IMR-90 (cell line): Measurements from ENCODE around the gene TM4SF4. TPM values are rescaled to one million over a fixed set of nuclear protein-coding genes. Genes with fewer than 3 reads are reported as not detected.

Experiments
- ATAC-seq: fragments of 200-7000 bp; cut with Tn5 transposase; 2 replicates; pipeline ENCODE4 v1.9.1; 2020; ENCODE audit warnings: low read depth, mild to moderate bottlenecking, moderate library complexity
- BruUV-seq: library from RNA; stranded (reverse); fragments of 400-500 nt; replicated peaks from 2 replicates; lab custom pipeline; 2021; lab: Mats Ljungman, UMichigan
- CTCF ChIA-PET: fragments of 300-600 bp; formaldehyde crosslinking; extraction: SDS; loops from one replicate; lab custom pipeline; 2021; ENCODE audit warnings: antibody characterized with exemption; lab: Yijun Ruan, JAX
- POLR2A ChIA-PET: fragments of 300-600 bp; sonication (Branson Sonifier 250); formaldehyde crosslinking; loops from one replicate; lab custom pipeline; 2022; ENCODE audit warnings: antibody characterized with exemption; ENCODE audit not compliant: unreplicated experiment; lab: Charles Lee
- DNase-seq: peaks from one replicate; pipeline ENCODE4 v3.0.0; 2013
- H2AFZ ChIP-seq: replicated peaks from 2 replicates; pipeline ENCODE3; 2013; ENCODE audit warnings: low read length, mild to moderate bottlenecking; ENCODE audit not compliant: poor library complexity
- H2AK5ac ChIP-seq: 2 replicates; pipeline ENCODE4 v1.6.1; 2013; ENCODE audit warnings: low read depth, low read length, inconsistent platforms
- H2AK9ac ChIP-seq: replicated peaks from 2 replicates; pipeline ENCODE3; 2013; ENCODE audit warnings: mild to moderate bottlenecking, low read depth, low read length, moderate library complexity; ENCODE audit not compliant: poor library complexity
- H2BK120ac ChIP-seq: 2 replicates; pipeline ENCODE4 v1.6.1; 2013; ENCODE audit warnings: low read depth, low read length, inconsistent platforms
- H2BK15ac ChIP-seq: 3 replicates; pipeline ENCODE4 v1.6.1; 2013; ENCODE audit warnings: low read depth, low read length, inconsistent platforms
- H2BK20ac ChIP-seq: 2 replicates; pipeline ENCODE4 v1.6.1; 2013; ENCODE audit warnings: low read depth, mild to moderate bottlenecking, inconsistent platforms, low read length, moderate library complexity
- H2BK5ac ChIP-seq: 2 replicates; pipeline ENCODE4 v1.6.1; 2013; ENCODE audit warnings: mild to moderate bottlenecking, low read depth, low read length, inconsistent platforms; ENCODE audit not compliant: poor library complexity, severe bottlenecking
- H3K14ac ChIP-seq: replicated peaks from 2 replicates; pipeline ENCODE4 v1.6.1; 2013; ENCODE audit warnings: low read depth, low read length, inconsistent platforms
- H3K18ac ChIP-seq: 2 replicates; pipeline ENCODE4 v1.6.1; 2013; ENCODE audit warnings: low read depth, low read length, control low read depth
- H3K23ac ChIP-seq: 2 replicates; pipeline ENCODE4 v1.6.1; 2013; ENCODE audit warnings: low read depth, low read length, inconsistent platforms
- H3K27ac ChIP-seq: 2 replicates; pipeline ENCODE4 v1.5.1; 2013; ENCODE audit warnings: mild to moderate bottlenecking, control low read depth, low read length; ENCODE audit not compliant: insufficient read depth
- H3K27me3 ChIP-seq: 2 replicates; pipeline ENCODE4 v1.6.1; 2013; ENCODE audit warnings: low read length; ENCODE audit not compliant: control insufficient read depth, insufficient read depth
- H3K36me3 ChIP-seq: 2 replicates; pipeline ENCODE4 v1.6.1; 2013; ENCODE audit warnings: low read length, mixed read lengths; ENCODE audit not compliant: control insufficient read depth, insufficient read depth
- H3K4ac ChIP-seq: 2 replicates; pipeline ENCODE4 v1.6.1; 2013; ENCODE audit warnings: low read depth, low read length, inconsistent platforms
- H3K4me1 ChIP-seq: 2 replicates; pipeline ENCODE4 v1.6.1; 2013; ENCODE audit warnings: low read length, mixed read lengths; ENCODE audit not compliant: control insufficient read depth, insufficient read depth
- H3K4me2 ChIP-seq: 2 replicates; pipeline ENCODE4 v1.6.1; 2013; ENCODE audit warnings: low read depth, mild to moderate bottlenecking, control low read depth, low read length, moderate library complexity
- H3K4me3 ChIP-seq: 2 replicates; pipeline ENCODE4 v1.5.1; 2013; ENCODE audit warnings: low read depth, mild to moderate bottlenecking, control low read depth, low read length, moderate library complexity; ENCODE audit not compliant: insufficient read depth
- H3K56ac ChIP-seq: 2 replicates; pipeline ENCODE4 v1.6.1; 2013; ENCODE audit warnings: low read length, inconsistent platforms; ENCODE audit not compliant: insufficient read depth; ENCODE audit errors: extremely low read depth
- H3K79me1 ChIP-seq, 2 experiments: 2 replicates each; pipeline ENCODE4 v1.6.1; 2013; ENCODE audit warnings: low read length in 2 of 2, inconsistent platforms in 1 of 2, low read depth in 1 of 2
- H3K9ac ChIP-seq: 2 replicates; pipeline ENCODE4 v1.6.1; 2013; ENCODE audit warnings: low read depth, low read length, control low read depth
- H3K9me1 ChIP-seq: 2 replicates; pipeline ENCODE4 v1.6.1; 2013; ENCODE audit warnings: low read length, inconsistent platforms; ENCODE audit not compliant: insufficient read depth
- H3K9me3 ChIP-seq: 2 replicates; pipeline ENCODE4 v1.6.1; 2013; ENCODE audit warnings: low read length; ENCODE audit not compliant: control insufficient read depth, insufficient read depth
- H4K20me1 ChIP-seq: 2 replicates; pipeline ENCODE4 v1.6.1; 2013; ENCODE audit warnings: low read length, inconsistent platforms; ENCODE audit not compliant: insufficient read depth
- H4K5ac ChIP-seq: 2 replicates; pipeline ENCODE4 v1.6.1; 2013; ENCODE audit warnings: mild to moderate bottlenecking, low read depth, low read length, control low read depth
- H4K8ac ChIP-seq, 2 experiments: 2 replicates each; pipeline ENCODE4 v1.6.1; 2013; ENCODE audit warnings: low read depth in 2 of 2, low read length in 2 of 2, control low read depth in 1 of 2, inconsistent platforms in 1 of 2
- H4K91ac ChIP-seq: 2 replicates; pipeline ENCODE4 v1.6.1; 2013; ENCODE audit warnings: low read depth, low read length, inconsistent platforms; ENCODE audit not compliant: insufficient read depth
- CEBPB ChIP-seq: IDR thresholded peaks from 2 replicates; pipeline ENCODE4 v1.6.1; 2012; ENCODE audit warnings: low read depth, low read length, improper control_type of control experiment
- CHD1 ChIP-seq: IDR thresholded peaks from 2 replicates; pipeline ENCODE4 v1.6.1; 2012; ENCODE audit warnings: low read depth, low read length, improper control_type of control experiment
- FOS ChIP-seq: fragments of 150-350 bp; IDR thresholded peaks from 2 replicates; pipeline ENCODE4 v1.6.1; 2016; ENCODE audit warnings: low read depth, low read length
- MAFK ChIP-seq: IDR thresholded peaks from 2 replicates; pipeline ENCODE4 v1.6.1; 2012; ENCODE audit warnings: low read depth, low read length, improper control_type of control experiment
- MAZ ChIP-seq: IDR thresholded peaks from 2 replicates; pipeline ENCODE4 v1.6.1; 2012; ENCODE audit warnings: low read depth, mild to moderate bottlenecking, low read length, improper control_type of control experiment, moderate library complexity, borderline replicate concordance
- MXI1 ChIP-seq: IDR thresholded peaks from 2 replicates; pipeline ENCODE4 v1.6.1; 2012; ENCODE audit warnings: low read depth, mild to moderate bottlenecking, low read length, moderate library complexity, borderline replicate concordance
- NFE2L2 ChIP-seq: fragments of 150-350 bp; IDR thresholded peaks from 2 replicates; pipeline ENCODE4 v1.6.1; 2016; ENCODE audit warnings: low read depth, mild to moderate bottlenecking, low read length
- POLR2A ChIP-seq: IDR thresholded peaks from 2 replicates; pipeline ENCODE4 v1.6.1; 2012; ENCODE audit warnings: mild to moderate bottlenecking, low read depth, low read length
- RAD21 ChIP-seq: IDR thresholded peaks from 2 replicates; pipeline ENCODE4 v1.6.1; 2012; ENCODE audit warnings: low read length, improper control_type of control experiment
- RCOR1 ChIP-seq: IDR thresholded peaks from 2 replicates; pipeline ENCODE4 v1.6.1; 2012; ENCODE audit warnings: mild to moderate bottlenecking, low read length, improper control_type of control experiment; ENCODE audit not compliant: insufficient replicate concordance
- RFX5 ChIP-seq: IDR thresholded peaks from 2 replicates; pipeline ENCODE4 v1.8.0; 2012; ENCODE audit warnings: low read depth, mild to moderate bottlenecking, low read length, moderate library complexity
- SMC3 ChIP-seq: fragments of 150-350 bp; IDR thresholded peaks from 2 replicates; pipeline ENCODE4 v1.6.1; 2016; ENCODE audit warnings: low read depth, mild to moderate bottlenecking, antibody characterized with exemption, low read length, moderate library complexity
- USF2 ChIP-seq: fragments of 150-350 bp; IDR thresholded peaks from 2 replicates; pipeline ENCODE4 v1.6.1; 2017; ENCODE audit warnings: mild to moderate bottlenecking, antibody characterized with exemption, low read length, low read depth
- WGBS, 2 experiments: methylation state at CpG; one replicate each; pipeline versions ENCODE4 v1.1.5 to v1.1.7; 2013; ENCODE audit warnings: missing lambda C conversion rate in 2 of 2; ENCODE audit not compliant: insufficient read length in 1 of 2; ENCODE audit errors: extremely low coverage in 2 of 2; 5-methylcytosine and 5-hydroxymethylcytosine counted together
- dilution Hi-C: fragments of 300-500 bp; cut with HindIII; formaldehyde crosslinking; loops from one replicate; pipeline ENCODE4 v1.14.3; 2018; ENCODE audit warnings: low sequenced_read_pairs; ENCODE audit not compliant: unreplicated experiment
- in situ Hi-C: fragments of 300-500 bp; cut with MboI; formaldehyde crosslinking; loops from 3 replicates; pipeline ENCODE4 v1.14.3; 2019; ENCODE audit warnings: low sequenced_read_pairs, inconsistent platforms, mixed read lengths
- intact Hi-C: fragments of 100-400 bp; cut with micrococcal nuclease; formaldehyde crosslinking; loops from 2 replicates; pipeline ENCODE4 v1.10.0; 2022
- polyA plus RNA-seq, 3 experiments: library from polyadenylated mRNA; depleted of rRNA; stranded (reverse); fragments of >200 nt; gene quantifications; 2 replicates each; pipeline ENCODE4 v1.2.3, GENCODE V29; 2012; ENCODE audit warnings: low replicate concordance in 1 of 3
- total RNA-seq: library from RNA; depleted of rRNA; stranded (reverse); fragments of >200 nt; gene quantifications from 2 replicates; pipeline ENCODE4 v1.2.3, GENCODE V29; 2012
- TF ChIP-seq, protein P1 (sequence below): fragments of 150-350 bp; IDR thresholded peaks from 2 replicates; pipeline ENCODE4 v1.6.1; 2016; ENCODE audit warnings: low read depth, mild to moderate bottlenecking, low read length, moderate library complexity, borderline replicate concordance

TM4SF4 gene
- total and polyA plus RNA-seq, 2 of the 4 experiments (the other 2 are of a cell fraction) = 0.60 to 1.6 TPM

DNA sequence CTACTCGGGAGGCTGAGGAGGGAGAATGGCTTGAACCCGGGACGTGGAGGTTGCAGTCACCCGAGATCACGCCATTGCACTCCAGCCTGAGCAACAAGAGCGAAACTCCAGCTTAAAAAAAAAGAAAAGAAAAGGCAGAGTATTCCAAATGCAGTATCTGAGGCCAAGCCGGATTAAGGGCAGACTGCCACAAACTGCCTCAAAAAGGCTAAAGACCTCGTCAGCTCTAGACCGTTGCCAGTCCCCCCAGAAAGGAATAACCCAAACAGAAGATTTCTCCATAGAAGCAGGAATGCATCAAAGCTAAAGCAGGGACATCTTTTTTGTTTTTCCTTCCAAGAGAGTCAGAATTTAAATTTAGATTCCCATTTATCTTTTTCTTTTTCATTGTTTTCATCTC lies 72.9 kb downstream of the TM4SF4 start:
- H3K23ac ChIP-seq = 0 out of 2 replicates have a peak overlapping the region, but pooled peaks have one; percentile 13
- H2BK5ac ChIP-seq = peak overlapping the region; percentile 73
- H3K4me3 ChIP-seq = no peak overlapping the region
- no peak overlapping the region for H4K5ac ChIP-seq
- H2BK15ac ChIP-seq = no peak overlapping the region
- POLR2A ChIA-PET = interaction anchor here (0.5 to 0.6 kb wide), 2 partner anchors 8 to 701 kb away, joined by 3 to 4 read pairs; no protein-coding TSS in a partner anchor
- intact Hi-C loops = no loop called here
- peaks cover 13% of the 10 kb centered on the region for H4K20me1 ChIP-seq
- H3K56ac ChIP-seq = no peak overlapping the region
- H3K4me2 ChIP-seq = peak overlapping the region; percentile 47
- CTCF ChIA-PET = interaction anchor here (0.6 to 1.1 kb wide), 5 partner anchors 9 to 145 kb away, joined by 3 to 4 read pairs (median 3); no protein-coding TSS in a partner anchor
- H3K9me1 ChIP-seq = peaks cover 19% of the 10 kb centered on the region
- H3K9ac ChIP-seq = peak overlapping the region; percentile 20; the same call in 1 of the 2 replicates
- H3K27ac ChIP-seq = peak overlapping the region; percentile 72
- H4K8ac ChIP-seq = no peak overlapping the region
- H2BK120ac ChIP-seq = peak overlapping the region; percentile 16; the same call in 1 of the 2 replicates
- H3K9me3 ChIP-seq = no peaks in the 10 kb centered on the region
- no peak overlapping the region for H2AFZ ChIP-seq
- no peak overlapping the region for H2AK9ac ChIP-seq
- H3K18ac ChIP-seq = no peak overlapping the region
- BruUV-seq = no TSS peak
- H3K4ac ChIP-seq = peak overlapping the region; percentile 76
- H3K4me1 ChIP-seq = peaks cover 17% of the 10 kb centered on the region
- no peaks in the 10 kb centered on the region for H3K27me3 ChIP-seq
- H2BK20ac ChIP-seq = no peak overlapping the region
- peak overlapping the region; percentile 5 for H4K91ac ChIP-seq
- TF ChIP-seq POLR2A (no peak), RFX5 (no peak), SMC3 (no peak), MAFK (no peak), CEBPB (no peak), USF2 (no peak), RCOR1 (no peak), RAD21 (no peak), NFE2L2 (no peak), MXI1 (no peak), FOS (no peak), CHD1 (no peak), MAZ (no peak)
- TF ChIP-seq, protein P1, sequence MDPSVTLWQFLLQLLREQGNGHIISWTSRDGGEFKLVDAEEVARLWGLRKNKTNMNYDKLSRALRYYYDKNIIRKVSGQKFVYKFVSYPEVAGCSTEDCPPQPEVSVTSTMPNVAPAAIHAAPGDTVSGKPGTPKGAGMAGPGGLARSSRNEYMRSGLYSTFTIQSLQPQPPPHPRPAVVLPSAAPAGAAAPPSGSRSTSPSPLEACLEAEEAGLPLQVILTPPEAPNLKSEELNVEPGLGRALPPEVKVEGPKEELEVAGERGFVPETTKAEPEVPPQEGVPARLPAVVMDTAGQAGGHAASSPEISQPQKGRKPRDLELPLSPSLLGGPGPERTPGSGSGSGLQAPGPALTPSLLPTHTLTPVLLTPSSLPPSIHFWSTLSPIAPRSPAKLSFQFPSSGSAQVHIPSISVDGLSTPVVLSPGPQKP = no peak
- dilution Hi-C loops = no loop called here
- H3K14ac ChIP-seq = peak overlapping the region; percentile 42; the same call in 1 of the 2 replicates
- H3K36me3 ChIP-seq = no peaks in the 10 kb centered on the region
- H3K79me1 ChIP-seq = peaks cover 26 to 67% of the 10 kb centered on the region in 2 experiments
- in situ Hi-C loops = no loop called here
- ATAC-seq (peak; percentile 12; the same call in 1 of the 2 replicates), DNase-seq (peak; percentile 63)
- 45% methylated on average over 5 of the region's 9 CpGs; no CpG with 5 or more reads in 1 of the 2 experiments for WGBS, 2 experiments
- no peak overlapping the region for H2AK5ac ChIP-seq
